ENCODE data around the gene GPR62.

GPR62 gene

GRCh38 chr3:51997172-51997571 is 42.0 kb downstream of the GPR62 start:
- DNase-seq: no peak

GRCh38 chr3:51997935-51998596 is 42.9 kb downstream of the GPR62 start:
- DNase-seq: no peak

- DNase-seq: no peak
These were observed 43.6 kb downstream of the GPR62 start for GRCh38 chr3:51998774-51999173.

- DNase-seq: no peak
These were observed 44.7 kb downstream of the GPR62 start for GRCh38 chr3:51999846-52000245.

GRCh38 chr3:52001443-52001974 is 46.3 kb downstream of the GPR62 start:
- peak; percentile 47 for DNase-seq

- no peak for DNase-seq
These were observed 47.6 kb downstream of the GPR62 start for GRCh38 chr3:52002748-52003147.

GRCh38 chr3:52004163-52004787 is 49.1 kb downstream of the GPR62 start:
- DNase-seq: no peak

GRCh38 chr3:52004906-52005395 is 49.8 kb downstream of the GPR62 start:
- DNase-seq: no peak

- DNase-seq: peak; percentile 42
These were observed 50.4 kb downstream of the GPR62 start for GRCh38 chr3:52005571-52005986.

GRCh38 chr3:52006017-52006819 is 51.0 kb downstream of the GPR62 start:
- DNase-seq: no peak

GRCh38 chr3:52006820-52007133 is 51.6 kb downstream of the GPR62 start:
- DNase-seq: no peak

Data from DMS79 treated with DMSO at 0.1 percent for 48 hours (cell line).